Tongue (tissue), 2 donors: ENCODE data around the gene PSMB2. TPM values are rescaled to one million over a fixed set of nuclear protein-coding genes. Genes with fewer than 3 reads are reported as not detected.

Experiments used
- DNase-seq: peaks from one replicate; pipeline ENCODE4 v3.0.0-alpha.2; 2015
- total RNA-seq: library from RNA; depleted of rRNA; stranded (reverse); fragments of >200 nt; gene quantifications from one replicate; pipeline ENCODE4 v1.2.3, GENCODE V29; 2014

Gene PSMB2
- total RNA-seq, 1 donor from 2014 or later, result 20.1 TPM

- DNase-seq, result no peak
Observed at GRCh38 chr1:35556484-35557117, 84.7 kb downstream of the PSMB2 start.

DNA sequence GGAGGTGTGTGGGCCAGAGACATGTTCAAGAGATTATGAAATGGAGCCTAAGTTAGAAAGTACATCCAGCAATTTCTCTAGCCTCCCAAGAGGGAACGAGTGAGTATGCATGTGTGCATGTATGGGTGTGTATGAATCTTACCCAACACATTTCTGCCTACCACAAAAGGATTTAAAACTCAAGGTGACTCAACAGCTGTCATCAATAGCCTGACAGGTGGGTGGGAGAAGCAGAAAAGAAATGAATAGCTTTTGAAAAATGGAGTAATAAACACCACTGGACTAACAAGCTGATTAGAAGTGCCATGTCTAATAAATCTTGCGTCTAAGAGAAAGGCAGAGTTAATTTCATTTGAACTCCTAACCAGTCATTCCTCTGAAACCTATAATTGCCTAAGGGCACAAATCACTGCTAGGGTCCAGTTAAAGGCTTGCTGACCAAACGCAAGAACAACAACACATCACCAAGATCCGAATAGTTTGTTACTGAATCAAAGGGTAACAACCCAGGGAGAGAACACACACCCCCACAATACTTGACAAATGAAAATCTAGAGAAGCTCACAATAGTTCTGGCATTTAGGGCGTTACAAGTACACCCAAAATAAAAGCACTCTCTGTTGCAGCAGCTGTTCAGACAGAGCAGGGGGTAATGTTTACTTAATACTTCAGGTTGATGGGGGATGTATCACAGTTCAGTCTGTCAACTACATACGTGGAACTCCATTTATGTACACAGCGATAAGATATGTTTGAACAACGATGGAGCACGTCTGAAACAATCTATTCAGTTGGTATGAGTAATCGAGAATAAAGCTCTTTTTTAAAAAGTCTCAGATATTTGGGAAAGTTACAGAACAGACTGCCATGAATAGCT, 85.5 kb downstream of the PSMB2 start:
- peak; percentile 31 for DNase-seq

- peak; percentile 18 for DNase-seq
Observed at GRCh38 chr1:35555212-35555584, 86.1 kb downstream of the PSMB2 start.

- DNase-seq, result no peak
Observed at GRCh38 chr1:35554266-35555211, 86.8 kb downstream of the PSMB2 start.

DNA sequence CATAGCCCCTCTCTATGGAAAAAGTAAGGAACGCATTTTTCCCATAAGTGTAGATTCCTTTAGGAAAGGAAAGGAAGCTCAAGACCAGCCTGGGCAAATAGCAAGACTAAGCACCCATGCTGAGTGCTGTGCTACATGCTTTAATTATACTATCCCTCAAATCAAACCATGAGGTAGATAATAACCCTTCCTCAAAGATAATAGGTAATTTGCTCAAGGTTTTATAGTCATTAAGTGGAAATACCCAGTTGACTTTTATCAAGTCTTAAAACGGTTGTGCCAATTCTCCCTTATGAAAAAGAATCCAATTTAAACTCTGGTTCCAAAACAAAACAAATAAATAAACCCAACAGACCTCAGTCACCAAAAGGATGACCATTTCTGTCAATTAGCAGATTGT, 87.5 kb downstream of the PSMB2 start:
- no peak for DNase-seq

Other genes with a start within 250 kb of the PSMB2 start
- gene KIAA0319L, start 84.1 kb downstream of the PSMB2 start, total RNA-seq, result 64.4 TPM
- 16.1 TPM for gene NCDN, start 83.7 kb downstream of the PSMB2 start, total RNA-seq
- gene TFAP2E, start 68.2 kb downstream of the PSMB2 start, total RNA-seq, result not detected
- gene C1orf216, start 77.4 kb upstream of the PSMB2 start, total RNA-seq, result 10.3 TPM
- 5.4 TPM for gene CLSPN, start 128.5 kb upstream of the PSMB2 start, total RNA-seq
- 19.8 TPM for gene AGO4, start 166.5 kb upstream of the PSMB2 start, total RNA-seq
- 14.5 TPM for gene AGO1, start 241.7 kb upstream of the PSMB2 start, total RNA-seq